Upper lobe of right lung (tissue), 1 donor: ENCODE results near the gene CYB5R4. TPM values are rescaled to one million over a fixed set of nuclear protein-coding genes. Genes with fewer than 3 reads are reported as not detected.
"Not testable (repeated sequence)": the region's sequence is repeated elsewhere in the genome, so short reads cannot be mapped to it uniquely, and the experiment has no call there.

Experiments
- ATAC-seq: fragments of 200-7000 bp; cut with Tn5 transposase; one replicate; pipeline ENCODE4 v1.9.1; 2020; ENCODE audit warnings: mild to moderate bottlenecking, moderate library complexity
- DNase-seq: peaks from one replicate; pipeline ENCODE4 v3.0.0-alpha.2; 2020
- H3K27ac ChIP-seq: fragments of 200-600 bp; one replicate; pipeline ENCODE4 v1.8.0; 2022
- H3K27me3 ChIP-seq: fragments of 200-600 bp; one replicate; pipeline ENCODE4 v1.8.0; 2022; ENCODE audit warnings: mild to moderate bottlenecking
- H3K36me3 ChIP-seq: fragments of 200-600 bp; one replicate; pipeline ENCODE4 v1.8.0; 2022
- H3K4me1 ChIP-seq: fragments of 200-600 bp; one replicate; pipeline ENCODE4 v1.8.0; 2022
- H3K4me3 ChIP-seq: fragments of 200-600 bp; one replicate; pipeline ENCODE4 v1.8.0; 2022; ENCODE audit warnings: mild to moderate bottlenecking
- H3K9me3 ChIP-seq: fragments of 200-600 bp; one replicate; pipeline ENCODE4 v1.8.0; 2022
- CTCF ChIP-seq: fragments of 200-600 bp; IDR thresholded peaks from one replicate; pipeline ENCODE4 v1.8.0; 2022; ENCODE audit warnings: antibody characterized with exemption
- intact Hi-C: fragments of 100-400 bp; cut with DNase I; formaldehyde crosslinking; loops from one replicate; pipeline ENCODE4 v1.11.0; 2022
- total RNA-seq: library from RNA; stranded (reverse); fragmentation: NEBNext Ultra II Directional; extraction: Animal tissue kit (Norgen Biotek cat#: 25700); gene quantifications from one replicate; pipeline ENCODE4 v1.2.1, GENCODE V29; 2021
- donor health status: DM: no; HTN: yes; CAD: no; lungs with severe emphysema.

Gene CYB5R4
- total RNA-seq, 1 donor from 2014 or later, result 24.4 TPM

- Histone ChIP-seq H3K4me3 (no peak overlapping the region), H3K27me3 (no peaks in the 10 kb centered on the region), H3K27ac (no peak overlapping the region), H3K4me1 (no peaks in the 10 kb centered on the region), H3K9me3 (peaks cover 7% of the 10 kb centered on the region), H3K36me3 (no peaks in the 10 kb centered on the region)
- ATAC-seq (no peak), DNase-seq (no peak)
- intact Hi-C loops, result no loop called here
- TF ChIP-seq CTCF, result no peak
Measured at GRCh38 chr6:83901624-83902023, 42.1 kb downstream of the CYB5R4 start.

- Histone ChIP-seq H3K4me3 (no peak overlapping the region), H3K27me3 (no peaks in the 10 kb centered on the region), H3K27ac (no peak overlapping the region), H3K4me1 (no peaks in the 10 kb centered on the region), H3K36me3 (no peaks in the 10 kb centered on the region), H3K9me3 (peaks cover 7% of the 10 kb centered on the region)
- DNase-seq (no peak), ATAC-seq (no peak)
- no peak for TF ChIP-seq CTCF
- intact Hi-C loops, result no loop called here
Measured at GRCh38 chr6:83904395-83904794, 44.9 kb downstream of the CYB5R4 start.

GRCh38 chr6:83905648-83906047, 46.2 kb downstream of the CYB5R4 start:
- Histone ChIP-seq H3K36me3 (no peaks in the 10 kb centered on the region), H3K27me3 (no peaks in the 10 kb centered on the region), H3K4me3 (no peak overlapping the region), H3K27ac (no peak overlapping the region), H3K9me3 (peaks cover 7% of the 10 kb centered on the region), H3K4me1 (no peaks in the 10 kb centered on the region)
- ATAC-seq (peak; percentile 21), DNase-seq (no peak)
- intact Hi-C loops, result no loop called here
- TF ChIP-seq CTCF, result no peak

- H3K27me3 ChIP-seq, DNase-seq, H3K4me1 ChIP-seq, intact Hi-C loops, ATAC-seq, H3K9me3 ChIP-seq, H3K27ac ChIP-seq, H3K4me3 ChIP-seq, H3K36me3 ChIP-seq: not testable (repeated sequence)
Measured at GRCh38 chr6:83907623-83908390, 48.3 kb downstream of the CYB5R4 start.

- Histone ChIP-seq H3K27me3 (no peaks in the 10 kb centered on the region), H3K9me3 (peaks cover 5% of the 10 kb centered on the region), H3K4me1 (no peaks in the 10 kb centered on the region), H3K27ac (no peak overlapping the region), H3K36me3 (no peaks in the 10 kb centered on the region), H3K4me3 (no peak overlapping the region)
- TF ChIP-seq CTCF, result no peak
- DNase-seq (no peak), ATAC-seq (no peak)
- intact Hi-C loops, result no loop called here
Measured at GRCh38 chr6:83908813-83909212, 49.3 kb downstream of the CYB5R4 start.

- Histone ChIP-seq H3K4me3 (no peak overlapping the region), H3K9me3 (no peaks in the 10 kb centered on the region), H3K36me3 (no peaks in the 10 kb centered on the region), H3K27me3 (no peaks in the 10 kb centered on the region), H3K27ac (no peak overlapping the region), H3K4me1 (no peaks in the 10 kb centered on the region)
- TF ChIP-seq CTCF, result no peak
- DNase-seq (no peak), ATAC-seq (no peak)
- intact Hi-C loops, result no loop called here
Measured at GRCh38 chr6:83911278-83911677, 51.8 kb downstream of the CYB5R4 start.
